Endothelial cell of umbilical vein (primary cell): ENCODE results near the gene MARK3.

Experiments
- EZH2 ChIP-seq: IDR thresholded peaks from 2 replicates; pipeline ENCODE4 v1.6.1; 2012; ENCODE audit warnings: borderline replicate concordance, low read depth, mild to moderate bottlenecking, moderate library complexity, low read length, inconsistent platforms; ENCODE audit not compliant: severe bottlenecking
- JUN ChIP-seq: IDR thresholded peaks from 2 replicates; pipeline ENCODE4 v1.6.1; 2011; ENCODE audit warnings: borderline replicate concordance, low read depth; ENCODE audit not compliant: insufficient read length, insufficient read depth
- MAX ChIP-seq: IDR thresholded peaks from 2 replicates; pipeline ENCODE4 v1.6.1; 2011; ENCODE audit not compliant: insufficient read depth, insufficient read length
- MYC ChIP-seq: IDR thresholded peaks from one replicate; pipeline ENCODE4 v1.6.1; 2011; ENCODE audit warnings: mild to moderate bottlenecking, low read depth, low read length
- POLR2A ChIP-seq: IDR thresholded peaks from 2 replicates; pipeline ENCODE4 v1.6.1; 2012; ENCODE audit warnings: low read depth, mild to moderate bottlenecking, control low read depth, low read length
- POLR2AphosphoS5 ChIP-seq: IDR thresholded peaks from 2 replicates; pipeline ENCODE4 v1.6.1; 2012; ENCODE audit warnings: low read depth, mild to moderate bottlenecking, control low read depth, low read length, moderate library complexity; ENCODE audit not compliant: insufficient read depth
- TF ChIP-seq, protein P1 (sequence below), 2 donors: IDR thresholded peaks; 1 replicate in 1 of 2; 2 replicates in 1 of 2; pipeline ENCODE4 v1.5.1; 2011; ENCODE audit warnings: low read length in 2 of 2, mild to moderate bottlenecking in 2 of 2, moderate library complexity in 2 of 2, control low read depth in 1 of 2, inconsistent platforms in 1 of 2, low read depth in 1 of 2; ENCODE audit not compliant: insufficient read depth in 1 of 2; ENCODE audit errors: extremely low read depth in 1 of 2

DNA sequence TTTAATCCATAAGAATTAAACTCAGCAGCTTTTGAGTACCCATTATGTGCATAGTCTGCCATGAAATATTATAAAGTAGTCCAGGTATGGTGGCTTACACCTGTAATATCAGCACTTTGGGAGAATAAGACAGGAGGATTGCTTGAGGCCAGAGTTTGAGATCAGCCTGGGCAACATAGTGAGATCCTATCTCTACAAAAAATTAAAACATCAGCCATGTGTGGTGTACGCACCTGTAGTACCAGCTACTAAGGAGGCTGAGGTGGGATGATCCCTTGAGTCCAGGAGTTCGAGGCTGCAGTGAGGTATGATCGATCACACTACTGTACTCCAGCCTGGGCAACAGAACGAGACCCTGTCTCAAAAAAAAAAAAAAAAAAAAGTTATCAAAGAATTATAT, 15.3 kb downstream of the MARK3 start:
- TF ChIP-seq, protein P1, sequence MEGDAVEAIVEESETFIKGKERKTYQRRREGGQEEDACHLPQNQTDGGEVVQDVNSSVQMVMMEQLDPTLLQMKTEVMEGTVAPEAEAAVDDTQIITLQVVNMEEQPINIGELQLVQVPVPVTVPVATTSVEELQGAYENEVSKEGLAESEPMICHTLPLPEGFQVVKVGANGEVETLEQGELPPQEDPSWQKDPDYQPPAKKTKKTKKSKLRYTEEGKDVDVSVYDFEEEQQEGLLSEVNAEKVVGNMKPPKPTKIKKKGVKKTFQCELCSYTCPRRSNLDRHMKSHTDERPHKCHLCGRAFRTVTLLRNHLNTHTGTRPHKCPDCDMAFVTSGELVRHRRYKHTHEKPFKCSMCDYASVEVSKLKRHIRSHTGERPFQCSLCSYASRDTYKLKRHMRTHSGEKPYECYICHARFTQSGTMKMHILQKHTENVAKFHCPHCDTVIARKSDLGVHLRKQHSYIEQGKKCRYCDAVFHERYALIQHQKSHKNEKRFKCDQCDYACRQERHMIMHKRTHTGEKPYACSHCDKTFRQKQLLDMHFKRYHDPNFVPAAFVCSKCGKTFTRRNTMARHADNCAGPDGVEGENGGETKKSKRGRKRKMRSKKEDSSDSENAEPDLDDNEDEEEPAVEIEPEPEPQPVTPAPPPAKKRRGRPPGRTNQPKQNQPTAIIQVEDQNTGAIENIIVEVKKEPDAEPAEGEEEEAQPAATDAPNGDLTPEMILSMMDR (IDR thresholded peaks at IDR 0.05; ENCODE audit: extremely low read depth in 1 of 2, insufficient read depth in 1 of 2, low read depth in 1 of 2, low read length in 2 of 2): no peak
- TF ChIP-seq POLR2A (no peak), JUN (no peak), EZH2 (no peak), POLR2AphosphoS5 (no peak), MYC (no peak), MAX (no peak)
